ENCODE results near the gene FADS3. TPM values are rescaled to one million over a fixed set of nuclear protein-coding genes. Genes with fewer than 3 reads are reported as not detected.
A peak's percentile ranks its signal among the peaks of the same experiment; 100 is the strongest.

Gene FADS3
- total RNA-seq, 2 donors from 2014 or later = 24.8 to 28.4 TPM

- peaks cover 76% of the 10 kb centered on the region for H3K36me3 ChIP-seq (ENCODE audit: control insufficient read depth, insufficient read depth, low read length)
- H3K4me1 Mint-ChIP-seq = no peaks in the 10 kb centered on the region
- H3K9me3 ChIP-seq (ENCODE audit: control insufficient read depth, low read length) = no peaks in the 10 kb centered on the region
- no peak for DNase-seq
- WGBS, 2 experiments (ENCODE audit: insufficient coverage in 1 of 2, insufficient read length in 1 of 2) = 93 to 97% methylated on average over 9 to 10 of the region's 10 CpGs
- H3K27ac Mint-ChIP-seq = no peak overlapping the region
- H3K4me3 ChIP-seq (ENCODE audit: low read length) = no peak overlapping the region
- H3K4me3 Mint-ChIP-seq = no peak overlapping the region
- no peaks in the 10 kb centered on the region for H3K27me3 ChIP-seq (ENCODE audit: control insufficient read depth, insufficient read depth, low read length, poor library complexity, severe bottlenecking)
- H3K9ac ChIP-seq (ENCODE audit: extremely low read depth, low read length, poor library complexity, severe bottlenecking) = no peak overlapping the region
- H3K9me3 Mint-ChIP-seq = no peaks in the 10 kb centered on the region
- H3K27me3 Mint-ChIP-seq (ENCODE audit: insufficient read depth) = no peaks in the 10 kb centered on the region
- no peaks in the 10 kb centered on the region for H3K4me1 ChIP-seq (ENCODE audit: control insufficient read depth, insufficient read depth, low read length)
- no peak for TF ChIP-seq CTCF (conservative IDR thresholded peaks at IDR 0.05)
- no peak overlapping the region for H3K27ac ChIP-seq (ENCODE audit: low read depth, low read length)
- peaks cover 76% of the 10 kb centered on the region for H3K36me3 Mint-ChIP-seq (ENCODE audit: low read depth)
Observed at GRCh38 chr11:61846362-61847020, 44.9 kb downstream of the FADS3 start.

- Histone ChIP-seq H3K4me3 (ENCODE audit: low read length) (no peak overlapping the region), H3K27me3 (ENCODE audit: control insufficient read depth, insufficient read depth, low read length, poor library complexity, severe bottlenecking) (no peaks in the 10 kb centered on the region), H3K4me1 (ENCODE audit: control insufficient read depth, insufficient read depth, low read length) (no peaks in the 10 kb centered on the region), H3K9me3 (ENCODE audit: control insufficient read depth, low read length) (no peaks in the 10 kb centered on the region), H3K36me3 (ENCODE audit: control insufficient read depth, insufficient read depth, low read length) (peaks cover 76% of the 10 kb centered on the region), H3K27ac (ENCODE audit: low read depth, low read length) (peak overlapping the region; percentile 44), H3K9ac (ENCODE audit: extremely low read depth, low read length, poor library complexity, severe bottlenecking) (no peak overlapping the region)
- peak; percentile 43 for DNase-seq
- WGBS, 2 experiments (ENCODE audit: insufficient coverage in 1 of 2, insufficient read length in 1 of 2) = 83 to 92% methylated on average over 9 to 16 of the region's 16 CpGs
- no peaks in the 10 kb centered on the region for H3K27me3 Mint-ChIP-seq (ENCODE audit: insufficient read depth)
- TF ChIP-seq CTCF (conservative IDR thresholded peaks at IDR 0.05) = no peak
- no peaks in the 10 kb centered on the region for H3K4me1 Mint-ChIP-seq
- H3K4me3 Mint-ChIP-seq = no peak overlapping the region
- H3K9me3 Mint-ChIP-seq = no peaks in the 10 kb centered on the region
- peaks cover 77% of the 10 kb centered on the region for H3K36me3 Mint-ChIP-seq (ENCODE audit: low read depth)
- peak overlapping the region; percentile 52 for H3K27ac Mint-ChIP-seq
Observed at GRCh38 chr11:61844909-61845565, 46.3 kb downstream of the FADS3 start.

- H3K36me3 ChIP-seq (ENCODE audit: control insufficient read depth, insufficient read depth, low read length) = peaks cover 74% of the 10 kb centered on the region
- H3K9me3 Mint-ChIP-seq = no peaks in the 10 kb centered on the region
- H3K27me3 ChIP-seq (ENCODE audit: control insufficient read depth, insufficient read depth, low read length, poor library complexity, severe bottlenecking) = no peaks in the 10 kb centered on the region
- peaks cover 74% of the 10 kb centered on the region for H3K36me3 Mint-ChIP-seq (ENCODE audit: low read depth)
- no peaks in the 10 kb centered on the region for H3K4me1 Mint-ChIP-seq
- no peak overlapping the region for H3K4me3 ChIP-seq (ENCODE audit: low read length)
- H3K4me1 ChIP-seq (ENCODE audit: control insufficient read depth, insufficient read depth, low read length) = no peaks in the 10 kb centered on the region
- no peak for DNase-seq
- WGBS, 2 experiments (ENCODE audit: insufficient coverage in 1 of 2, insufficient read length in 1 of 2) = 95 to 97% methylated on average over 7 of the region's 7 CpGs
- no peaks in the 10 kb centered on the region for H3K9me3 ChIP-seq (ENCODE audit: control insufficient read depth, low read length)
- TF ChIP-seq CTCF (conservative IDR thresholded peaks at IDR 0.05) = no peak
- H3K9ac ChIP-seq (ENCODE audit: extremely low read depth, low read length, poor library complexity, severe bottlenecking) = no peak overlapping the region
- H3K27ac ChIP-seq (ENCODE audit: low read depth, low read length) = no peak overlapping the region
- no peak overlapping the region for H3K27ac Mint-ChIP-seq
- no peak overlapping the region for H3K4me3 Mint-ChIP-seq
- no peaks in the 10 kb centered on the region for H3K27me3 Mint-ChIP-seq (ENCODE audit: insufficient read depth)
Observed at GRCh38 chr11:61842528-61842820, 48.9 kb downstream of the FADS3 start.
